Mammary epithelial cell (primary cell): ENCODE measurements around the gene MTX1.
"Not testable (repeated sequence)": the region's sequence is repeated elsewhere in the genome, so short reads cannot be mapped to it uniquely, and the experiment has no call there.

ENCODE experiments used
- EZH2 ChIP-seq: IDR thresholded peaks from 2 replicates; pipeline ENCODE4 v1.6.1; 2012; ENCODE audit warnings: low read length, inconsistent platforms, borderline replicate concordance
- TF ChIP-seq, protein P1 (sequence below), 2 donors: IDR thresholded peaks in 1 of 2; conservative IDR thresholded peaks in 1 of 2; 2 replicates each; pipeline ENCODE4 v1.5.1; 2011 to 2012; ENCODE audit warnings: inconsistent platforms in 2 of 2, low read length in 2 of 2, mild to moderate bottlenecking in 2 of 2, control low read depth in 1 of 2, low read depth in 1 of 2; ENCODE audit not compliant: insufficient read depth in 1 of 2; ENCODE audit errors: extremely low read depth in 1 of 2

DNA sequence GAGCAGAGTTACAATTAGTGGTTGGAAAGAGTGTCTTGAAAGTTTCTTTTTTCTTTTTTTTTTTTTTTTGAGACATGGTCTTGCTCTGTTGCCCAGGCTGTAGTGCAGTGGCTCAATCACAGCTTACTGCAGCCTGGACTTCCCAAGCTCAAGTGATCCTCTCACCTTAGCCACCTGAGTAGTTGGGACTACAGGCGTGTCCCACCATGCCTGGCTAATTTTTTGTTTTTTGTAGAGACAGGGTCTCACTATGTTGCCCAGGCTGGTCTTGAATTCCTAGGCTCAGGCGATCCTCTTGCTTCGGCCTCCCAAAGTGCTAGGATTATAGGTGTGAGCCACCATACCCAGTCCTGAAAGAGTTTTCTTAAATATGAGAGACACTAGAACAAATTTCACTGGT lies 38.3 kb downstream of the MTX1 start:
- TF ChIP-seq EZH2 = not testable (repeated sequence)
- TF ChIP-seq, protein P1, sequence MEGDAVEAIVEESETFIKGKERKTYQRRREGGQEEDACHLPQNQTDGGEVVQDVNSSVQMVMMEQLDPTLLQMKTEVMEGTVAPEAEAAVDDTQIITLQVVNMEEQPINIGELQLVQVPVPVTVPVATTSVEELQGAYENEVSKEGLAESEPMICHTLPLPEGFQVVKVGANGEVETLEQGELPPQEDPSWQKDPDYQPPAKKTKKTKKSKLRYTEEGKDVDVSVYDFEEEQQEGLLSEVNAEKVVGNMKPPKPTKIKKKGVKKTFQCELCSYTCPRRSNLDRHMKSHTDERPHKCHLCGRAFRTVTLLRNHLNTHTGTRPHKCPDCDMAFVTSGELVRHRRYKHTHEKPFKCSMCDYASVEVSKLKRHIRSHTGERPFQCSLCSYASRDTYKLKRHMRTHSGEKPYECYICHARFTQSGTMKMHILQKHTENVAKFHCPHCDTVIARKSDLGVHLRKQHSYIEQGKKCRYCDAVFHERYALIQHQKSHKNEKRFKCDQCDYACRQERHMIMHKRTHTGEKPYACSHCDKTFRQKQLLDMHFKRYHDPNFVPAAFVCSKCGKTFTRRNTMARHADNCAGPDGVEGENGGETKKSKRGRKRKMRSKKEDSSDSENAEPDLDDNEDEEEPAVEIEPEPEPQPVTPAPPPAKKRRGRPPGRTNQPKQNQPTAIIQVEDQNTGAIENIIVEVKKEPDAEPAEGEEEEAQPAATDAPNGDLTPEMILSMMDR (conservative IDR thresholded peaks at IDR 0.05 in 1 of 2, IDR thresholded peaks at IDR 0.05 in 1 of 2; ENCODE audit: extremely low read depth in 1 of 2, insufficient read depth in 1 of 2, low read depth in 1 of 2, low read length in 2 of 2) = not testable (repeated sequence)
